Measurements from ENCODE around the gene RAB3IL1. TPM values are rescaled to one million over a fixed set of nuclear protein-coding genes. Genes with fewer than 3 reads are reported as not detected.

RAB3IL1 gene
- total RNA-seq, 4 donors from 2014 or later, result 2.6 to 8.9 (median 5.4) TPM

Other genes starting within 250 kb of the RAB3IL1 start
- gene DAGLA, start 237.2 kb downstream of the RAB3IL1 start, total RNA-seq, result 1 to 10 TPM in 1 of 4 donors, under 1 TPM in 3; 0.64 to 1.2 (median 0.87) TPM
- 1 to 10 TPM in 1 of 4 donors, under 1 TPM in 3; 0.24 to 2.8 (median 0.83) TPM for gene MYRF, start 164.9 kb downstream of the RAB3IL1 start, total RNA-seq
- 10 to 100 TPM; 29.7 to 44.8 (median 35.9) TPM for gene TMEM258, start 125.0 kb downstream of the RAB3IL1 start, total RNA-seq
- gene FEN1, start 124.7 kb downstream of the RAB3IL1 start, total RNA-seq, result 10 to 100 TPM in 2 of 4 donors, 1 to 10 TPM in 2; 6.9 to 14.0 (median 9.2) TPM
- gene FADS1, start 100.6 kb downstream of the RAB3IL1 start, total RNA-seq, result 10 to 100 TPM; 16.4 to 69.6 (median 46.6) TPM
- gene FADS2, start 89.3 kb downstream of the RAB3IL1 start, total RNA-seq, result 100 to 1,000 TPM; 130 to 455 (median 327) TPM
- gene FADS3, start 26.0 kb downstream of the RAB3IL1 start, total RNA-seq, result 10 to 100 TPM; 12.7 to 24.7 (median 17.9) TPM
- gene BEST1, start 32.8 kb upstream of the RAB3IL1 start, total RNA-seq, result 1 to 10 TPM; 1.5 to 4.1 (median 2.5) TPM
- gene FTH1, start 50.1 kb upstream of the RAB3IL1 start, total RNA-seq, result 1,000 to 10,000 TPM in 2 of 4 donors, 100 to 1,000 TPM in 2; 578 to 1,480 (median 967) TPM
- gene INCENP, start 206.4 kb upstream of the RAB3IL1 start, total RNA-seq, result 10 to 100 TPM; 31.6 to 52.4 (median 33.9) TPM